ENCODE results near the gene FN1. TPM values are rescaled to one million over a fixed set of nuclear protein-coding genes. Genes with fewer than 3 reads are reported as not detected.

Gene FN1
- total RNA-seq, 3 donors from 2014 or later (not counting 1 experiment from before 2014, with no cell fraction given): 0.30 TPM; not detected in 2

GRCh38 chr2:215379948-215380347, 55.9 kb downstream of the FN1 start:
- DNase-seq (no peak), ATAC-seq (no peak)
- Mint-ChIP-seq H3K27me3 (ENCODE audit: low read depth in 2 of 2) (no peaks in the 10 kb centered on the region), H3K27ac (no peak overlapping the region), H3K36me3 (no peaks in the 10 kb centered on the region), H3K4me3 (no peak overlapping the region), H3K4me1 (no peaks in the 10 kb centered on the region), H3K9me3 (no peaks in the 10 kb centered on the region)
- Histone ChIP-seq H3K27ac (ENCODE audit: low read length) (no peak overlapping the region), H3K4me1 (ENCODE audit: control insufficient read depth, insufficient read depth, low read length) (no peaks in the 10 kb centered on the region), H3K9me3 (ENCODE audit: control insufficient read depth, insufficient read depth, low read length) (no peaks in the 10 kb centered on the region), H3K27me3 (ENCODE audit: control insufficient read depth, insufficient read depth, low read length) (no peaks in the 10 kb centered on the region), H3K36me3 (ENCODE audit: control insufficient read depth, insufficient read depth, low read length) (no peaks in the 10 kb centered on the region), H3K4me3 (ENCODE audit: low read length) (no peak overlapping the region)
- intact Hi-C loops (cut with micrococcal nuclease): no loop called here
- TF ChIP-seq CTCF (IDR thresholded peaks at IDR 0.05): no peak
- WGBS (ENCODE audit: insufficient coverage): 92% methylated on average over 6 of the region's 6 CpGs

GRCh38 chr2:215379039-215379438, 56.8 kb downstream of the FN1 start:
- H3K4me3 Mint-ChIP-seq: no peak overlapping the region
- intact Hi-C loops (cut with micrococcal nuclease): no loop called here
- no peaks in the 10 kb centered on the region for H3K4me1 ChIP-seq (ENCODE audit: control insufficient read depth, insufficient read depth, low read length)
- H3K36me3 ChIP-seq (ENCODE audit: control insufficient read depth, insufficient read depth, low read length): no peaks in the 10 kb centered on the region
- H3K4me3 ChIP-seq (ENCODE audit: low read length): no peak overlapping the region
- no peak for TF ChIP-seq CTCF (IDR thresholded peaks at IDR 0.05)
- no peak overlapping the region for H3K27ac ChIP-seq (ENCODE audit: low read length)
- H3K27me3 Mint-ChIP-seq (ENCODE audit: low read depth in 2 of 2): no peaks in the 10 kb centered on the region
- H3K27ac Mint-ChIP-seq: no peak overlapping the region
- DNase-seq (no peak), ATAC-seq (no peak)
- H3K27me3 ChIP-seq (ENCODE audit: control insufficient read depth, insufficient read depth, low read length): no peaks in the 10 kb centered on the region
- no peaks in the 10 kb centered on the region for H3K4me1 Mint-ChIP-seq
- no peaks in the 10 kb centered on the region for H3K36me3 Mint-ChIP-seq
- WGBS (ENCODE audit: insufficient coverage): 94% methylated on average over 7 of the region's 7 CpGs
- H3K9me3 Mint-ChIP-seq: no peaks in the 10 kb centered on the region
- H3K9me3 ChIP-seq (ENCODE audit: control insufficient read depth, insufficient read depth, low read length): no peaks in the 10 kb centered on the region

DNA sequence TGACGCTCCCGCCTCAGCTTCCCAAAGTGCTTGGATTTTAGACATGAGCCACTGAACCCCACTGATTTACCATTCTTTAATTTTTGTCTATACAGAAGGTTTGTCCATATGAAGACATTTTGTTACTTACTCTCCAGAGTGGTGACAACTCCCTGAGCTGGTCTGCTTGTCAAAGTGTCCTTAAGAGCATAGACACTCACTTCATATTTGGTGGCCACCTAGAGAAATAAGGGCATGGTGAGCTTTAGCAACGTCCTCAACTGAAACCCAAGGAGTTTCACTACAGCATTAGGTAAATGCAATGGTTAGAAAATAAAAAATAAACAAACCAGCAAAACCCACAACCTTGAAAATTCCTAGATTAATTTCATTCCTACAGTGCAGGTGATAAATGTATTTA, 57.8 kb downstream of the FN1 start:
- no peak overlapping the region for H3K4me3 ChIP-seq (ENCODE audit: low read length)
- H3K4me1 Mint-ChIP-seq: no peaks in the 10 kb centered on the region
- no peaks in the 10 kb centered on the region for H3K27me3 Mint-ChIP-seq (ENCODE audit: low read depth in 2 of 2)
- 100% methylated on average over 2 of the region's 3 CpGs for WGBS (ENCODE audit: insufficient coverage)
- no peaks in the 10 kb centered on the region for H3K9me3 ChIP-seq (ENCODE audit: control insufficient read depth, insufficient read depth, low read length)
- H3K36me3 ChIP-seq (ENCODE audit: control insufficient read depth, insufficient read depth, low read length): no peaks in the 10 kb centered on the region
- TF ChIP-seq CTCF (IDR thresholded peaks at IDR 0.05): no peak
- no peak overlapping the region for H3K27ac Mint-ChIP-seq
- H3K4me1 ChIP-seq (ENCODE audit: control insufficient read depth, insufficient read depth, low read length): no peaks in the 10 kb centered on the region
- ATAC-seq: no peak
- H3K9me3 Mint-ChIP-seq: no peaks in the 10 kb centered on the region
- H3K27ac ChIP-seq (ENCODE audit: low read length): no peak overlapping the region
- intact Hi-C loops (cut with micrococcal nuclease): no loop called here
- no peaks in the 10 kb centered on the region for H3K36me3 Mint-ChIP-seq
- H3K27me3 ChIP-seq (ENCODE audit: control insufficient read depth, insufficient read depth, low read length): no peaks in the 10 kb centered on the region
- H3K4me3 Mint-ChIP-seq: no peak overlapping the region
- DNase-seq: no peak

- DNase-seq (no peak), ATAC-seq (no peak)
- WGBS (ENCODE audit: insufficient coverage): 87% methylated on average over 2 of the region's 2 CpGs
- Histone ChIP-seq H3K36me3 (ENCODE audit: control insufficient read depth, insufficient read depth, low read length) (no peaks in the 10 kb centered on the region), H3K27ac (ENCODE audit: low read length) (no peak overlapping the region), H3K9me3 (ENCODE audit: control insufficient read depth, insufficient read depth, low read length) (no peaks in the 10 kb centered on the region), H3K27me3 (ENCODE audit: control insufficient read depth, insufficient read depth, low read length) (no peaks in the 10 kb centered on the region), H3K4me3 (ENCODE audit: low read length) (no peak overlapping the region), H3K4me1 (ENCODE audit: control insufficient read depth, insufficient read depth, low read length) (no peaks in the 10 kb centered on the region)
- Mint-ChIP-seq H3K27me3 (ENCODE audit: low read depth in 2 of 2) (no peaks in the 10 kb centered on the region), H3K4me1 (no peaks in the 10 kb centered on the region), H3K9me3 (no peaks in the 10 kb centered on the region), H3K36me3 (no peaks in the 10 kb centered on the region), H3K27ac (no peak overlapping the region), H3K4me3 (no peak overlapping the region)
- no peak for TF ChIP-seq CTCF (IDR thresholded peaks at IDR 0.05)
- intact Hi-C loops (cut with micrococcal nuclease): no loop called here
Measured at GRCh38 chr2:215377283-215377682, 58.6 kb downstream of the FN1 start.
